ENCODE measurements around the gene LARGE1. TPM values are rescaled to one million over a fixed set of nuclear protein-coding genes. Genes with fewer than 3 reads are reported as not detected.

LARGE1 gene
- total and polyA plus RNA-seq, 10 donors = 1.9 to 35.8 (median 22.8) TPM

- TF ChIP-seq POLR2AphosphoS5 (IDR thresholded peaks at IDR 0.05) (no peak), POLR2A (IDR thresholded peaks at IDR 0.05) (no peak), CTCF (IDR thresholded peaks at IDR 0.05 in 8 of 11, conservative IDR thresholded peaks at IDR 0.05 in 3 of 11) (no peak)
- Histone ChIP-seq H3K27ac (no peak overlapping the region), H3K9me3 (no peaks in the 10 kb centered on the region), H3K4me1 (peaks cover 0 to 5% (median 0%) of the 10 kb centered on the region in 6 donors), H3K27me3 (replicated peaks in 1 of 7) (no peaks in the 10 kb centered on the region), H3K4me3 (no peak overlapping the region), H3K36me3 (peaks cover 0 to 3% (median 0%) of the 10 kb centered on the region in 6 donors)
- 84 to 96% (median 90%) methylated on average over 3 of the region's 3 CpGs for WGBS, 5 donors
- intact Hi-C loops (cut with DNase I; ENCODE audit: low total_unique reads) = no loop called here
- DNase-seq = no peak
Observed at GRCh38 chr22:33288078-33288477, 632.2 kb downstream of the LARGE1 start.

- Histone ChIP-seq H3K36me3 (peaks cover 0 to 32% (median 0%) of the 10 kb centered on the region in 6 donors), H3K27ac (no peak overlapping the region), H3K27me3 (replicated peaks in 1 of 7) (no peaks in the 10 kb centered on the region), H3K4me1 (peaks cover 0 to 41% (median 15%) of the 10 kb centered on the region in 6 donors), H3K9me3 (no peaks in the 10 kb centered on the region), H3K4me3 (no peak overlapping the region)
- 90 to 95% (median 93%) methylated on average over 2 of the region's 2 CpGs for WGBS, 5 donors
- TF ChIP-seq POLR2A (IDR thresholded peaks at IDR 0.05) (no peak), CTCF (IDR thresholded peaks at IDR 0.05 in 8 of 11, conservative IDR thresholded peaks at IDR 0.05 in 3 of 11) (no peak), POLR2AphosphoS5 (IDR thresholded peaks at IDR 0.05) (no peak)
- intact Hi-C loops (cut with DNase I; ENCODE audit: low total_unique reads) = no loop called here
- DNase-seq = no peak
Observed at GRCh38 chr22:33275073-33275443, 645.2 kb downstream of the LARGE1 start.

- Histone ChIP-seq H3K4me3 (no peak overlapping the region), H3K27me3 (replicated peaks in 1 of 7) (no peaks in the 10 kb centered on the region), H3K9me3 (no peaks in the 10 kb centered on the region), H3K27ac (peak overlapping the region in 5 of 8 donors; percentile 56 to 86 (median 77)), H3K36me3 (peaks cover 0 to 32% (median 0%) of the 10 kb centered on the region in 6 donors), H3K4me1 (peaks cover 0 to 44% (median 15%) of the 10 kb centered on the region in 6 donors)
- peak; percentile 13 for DNase-seq
- TF ChIP-seq POLR2AphosphoS5 (IDR thresholded peaks at IDR 0.05) = no peak
- peak in 8 of 11 experiments; percentile 20 to 51 (median 36) for TF ChIP-seq CTCF (IDR thresholded peaks at IDR 0.05 in 8 of 11, conservative IDR thresholded peaks at IDR 0.05 in 3 of 11)
- 85 to 92% (median 89%) methylated on average over 20 of the region's 20 CpGs for WGBS, 5 donors
- intact Hi-C loops (cut with DNase I; ENCODE audit: low total_unique reads) = no loop called here
Observed at GRCh38 chr22:33274214-33275072, 645.8 kb downstream of the LARGE1 start.

- Histone ChIP-seq H3K27ac (peak overlapping the region in 7 of 8 donors; percentile 0 to 86 (median 61)), H3K9me3 (no peaks in the 10 kb centered on the region), H3K36me3 (peaks cover 0 to 32% (median 0%) of the 10 kb centered on the region in 6 donors), H3K4me3 (no peak overlapping the region), H3K4me1 (peaks cover 0 to 50% (median 15%) of the 10 kb centered on the region in 6 donors), H3K27me3 (replicated peaks in 1 of 7) (no peaks in the 10 kb centered on the region)
- TF ChIP-seq POLR2A (IDR thresholded peaks at IDR 0.05) = no peak
- no peak for TF ChIP-seq CTCF (IDR thresholded peaks at IDR 0.05 in 8 of 11, conservative IDR thresholded peaks at IDR 0.05 in 3 of 11)
- no peak for TF ChIP-seq POLR2AphosphoS5 (IDR thresholded peaks at IDR 0.05)
- no peak for DNase-seq
- intact Hi-C loops (cut with DNase I; ENCODE audit: low total_unique reads) = no loop called here
- 77 to 92% (median 85%) methylated on average over 2 of the region's 2 CpGs for WGBS, 5 donors
Observed at GRCh38 chr22:33272871-33273270, 647.4 kb downstream of the LARGE1 start.
